GM19468 (cell line): ENCODE measurements around the gene EPHA4.

Experiments used
- ATAC-seq: cut with Tn5 transposase; IDR thresholded peaks from one replicate; pipeline ENCODE4 v1.9.1; 2021; ENCODE audit warnings: mild to moderate bottlenecking, moderate library complexity, moderate number of reproducible peaks; ENCODE audit not compliant: unreplicated experiment; ENCODE audit errors: extremely low read depth

Gene EPHA4

DNA sequence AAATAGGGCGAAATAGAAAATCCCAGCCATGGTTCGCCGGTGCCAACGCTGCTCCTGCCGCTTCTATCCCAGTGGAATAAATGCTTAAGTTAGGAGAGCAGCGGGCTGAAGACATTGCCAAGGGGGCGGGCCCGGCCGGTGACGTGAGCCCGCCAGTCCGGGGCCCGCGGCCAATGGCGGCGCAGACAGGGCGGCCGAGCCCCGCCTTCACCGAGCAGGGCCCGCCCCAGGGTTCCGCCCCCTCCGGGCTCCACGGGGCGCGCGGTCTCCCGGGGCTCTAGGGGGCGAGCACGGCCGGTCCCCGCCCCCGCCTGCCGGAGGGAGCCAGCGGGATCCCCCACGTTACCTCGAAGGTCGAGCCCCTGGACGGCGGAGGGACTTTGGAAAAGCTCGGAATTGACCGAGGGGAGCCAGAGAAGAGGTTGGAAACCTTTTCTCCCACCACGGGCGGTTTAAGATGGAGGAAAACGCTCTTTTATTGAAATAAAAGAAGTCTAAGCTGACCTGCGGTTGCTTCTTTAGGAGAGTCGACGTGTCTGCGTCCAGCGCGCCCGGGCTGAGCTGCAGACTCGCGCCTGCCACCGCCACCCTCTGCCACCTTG is at the start of gene EPHA4:
Gene EPHA4, minus strand, starts transcription at position 86 of the 602 bp plus-strand sequence. Its CDS starts 56 bp downstream, at position 30.
- peak; percentile 89 for ATAC-seq

DNA sequence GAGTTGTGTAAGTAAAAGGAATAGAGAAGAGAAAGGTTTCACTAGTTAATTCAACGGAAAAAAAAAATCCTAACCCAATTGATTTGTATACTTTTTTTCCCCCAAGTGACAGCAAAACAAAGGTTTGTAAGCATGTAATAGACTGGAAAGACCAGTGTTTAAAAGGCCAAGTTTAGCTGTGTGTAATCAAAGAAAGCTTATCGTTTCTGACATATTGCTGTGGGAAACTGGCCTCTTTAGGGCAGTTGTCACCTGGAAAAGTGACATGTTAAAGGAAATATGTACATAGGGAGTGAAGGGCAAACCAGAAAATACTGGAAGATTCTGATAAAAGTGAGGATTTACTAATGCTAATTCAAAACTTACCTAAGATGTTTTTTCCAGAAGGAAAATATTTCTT is 45.9 kb upstream of the EPHA4 start:
- no peak for ATAC-seq

DNA sequence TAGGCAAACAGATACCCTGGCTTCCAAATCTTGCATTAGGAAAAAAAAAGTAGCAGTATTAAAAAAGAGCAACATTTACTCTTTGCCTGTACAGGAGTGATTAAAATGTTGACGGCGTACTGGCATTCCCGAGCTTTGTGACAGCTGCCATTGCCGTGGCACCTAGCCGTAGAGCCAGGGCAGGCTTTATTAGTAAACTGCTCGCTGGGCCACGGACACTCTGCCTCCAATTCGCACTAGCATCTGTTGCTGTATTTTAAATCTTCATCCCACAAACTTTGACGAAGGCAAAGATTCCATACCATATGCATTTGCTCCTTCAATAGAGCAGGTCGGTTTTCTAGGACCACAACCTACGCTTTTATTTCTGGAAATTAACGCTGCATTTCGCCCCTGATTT is 44.5 kb upstream of the EPHA4 start:
- no peak for ATAC-seq

DNA sequence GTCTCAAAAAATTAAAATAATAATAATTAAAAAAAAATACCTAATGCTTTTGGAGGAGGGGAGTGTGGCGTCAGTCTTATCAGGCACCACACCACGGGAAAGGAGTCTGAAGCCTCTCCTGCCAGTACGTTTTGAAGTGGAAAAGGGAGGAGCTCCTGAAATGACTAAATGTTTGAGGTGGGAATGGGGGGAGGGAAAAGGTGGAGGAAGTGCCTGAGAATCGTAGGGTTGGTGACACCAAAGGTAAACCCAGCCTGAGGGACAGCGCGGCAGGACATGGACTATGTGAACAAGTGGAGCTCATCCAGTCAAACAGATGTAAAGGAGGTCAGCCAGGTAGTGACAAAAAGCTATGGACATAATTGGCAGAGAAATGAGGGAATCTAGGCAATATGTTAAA is 42.2 kb upstream of the EPHA4 start:
- ATAC-seq = no peak

DNA sequence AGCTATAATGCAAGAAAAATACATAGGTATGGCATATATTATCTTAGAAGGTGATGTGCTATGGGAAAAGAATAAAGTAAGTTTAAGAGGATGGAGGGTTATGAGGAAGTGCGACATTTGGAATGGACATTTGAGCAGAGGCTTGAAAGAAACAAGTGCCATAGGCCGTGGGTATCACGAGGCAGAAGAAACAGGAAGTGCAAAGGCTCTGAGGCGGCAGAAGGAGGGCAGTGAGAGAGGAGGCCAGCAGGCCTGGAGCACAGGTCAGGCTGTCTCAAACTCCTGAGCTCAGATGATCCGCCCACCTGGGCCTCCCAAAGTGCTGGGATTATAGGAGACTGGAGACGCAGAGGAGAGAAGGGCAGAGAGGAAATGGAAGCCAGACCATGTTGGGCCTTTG is 40.7 kb upstream of the EPHA4 start:
- no peak for ATAC-seq

DNA sequence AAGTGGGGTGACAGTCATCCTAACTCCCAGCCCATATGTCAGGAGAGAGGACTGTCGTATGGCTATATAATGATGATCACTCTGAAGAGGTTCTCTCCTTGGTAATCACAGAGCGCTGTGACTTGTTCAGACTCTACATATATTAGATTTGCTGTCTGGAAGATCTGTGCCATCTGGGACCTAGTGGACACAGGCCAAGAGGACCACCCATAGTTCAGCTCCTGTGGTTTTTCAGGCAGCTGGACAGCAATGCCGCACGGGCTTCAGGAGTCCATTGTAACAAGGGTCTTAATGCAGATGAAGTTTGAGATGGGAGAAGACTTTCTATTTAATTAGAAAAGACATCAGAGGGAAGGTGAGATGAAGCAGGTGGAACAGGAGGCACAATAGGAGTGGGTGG is 40.1 kb upstream of the EPHA4 start:
- no peak for ATAC-seq

DNA sequence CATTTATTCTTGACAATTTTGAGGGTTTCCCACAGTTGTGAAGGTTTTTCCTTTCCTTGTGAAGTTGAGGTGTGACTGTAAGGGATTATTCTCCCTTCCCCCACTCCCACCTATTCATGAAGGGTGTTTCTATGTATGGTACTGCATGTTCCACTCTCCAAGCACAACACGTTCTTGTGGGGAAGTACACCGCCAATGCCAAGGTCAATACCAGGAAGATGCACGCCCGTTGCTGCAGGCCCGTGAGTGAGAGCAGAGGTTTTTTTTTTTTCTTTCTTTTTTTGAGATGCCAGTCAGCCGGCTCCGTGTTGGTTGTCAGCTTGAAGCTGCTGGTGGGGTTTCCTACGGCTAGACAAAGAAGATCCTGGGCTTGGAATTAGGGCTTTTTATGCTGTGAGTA is 38.6 kb upstream of the EPHA4 start:
- no peak for ATAC-seq

DNA sequence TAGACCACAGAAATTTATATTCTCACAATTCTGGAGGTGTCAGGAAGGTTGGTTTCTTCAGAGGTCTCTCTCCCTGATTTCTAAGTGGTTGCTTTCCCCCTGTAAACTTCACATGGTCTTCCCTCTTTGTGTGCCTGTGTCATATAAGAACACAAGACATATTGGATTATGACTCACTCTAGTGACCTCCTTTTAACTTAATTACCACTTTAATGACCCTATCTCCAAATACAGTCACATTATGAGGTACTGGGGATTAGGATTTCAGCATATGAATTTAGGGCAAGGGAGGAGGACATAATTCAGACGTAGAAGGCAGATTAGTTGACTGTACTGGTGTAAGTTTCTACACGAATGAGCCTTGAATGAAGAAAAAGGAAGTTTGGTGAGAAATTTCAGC is 38.2 kb upstream of the EPHA4 start:
- ATAC-seq = no peak

DNA sequence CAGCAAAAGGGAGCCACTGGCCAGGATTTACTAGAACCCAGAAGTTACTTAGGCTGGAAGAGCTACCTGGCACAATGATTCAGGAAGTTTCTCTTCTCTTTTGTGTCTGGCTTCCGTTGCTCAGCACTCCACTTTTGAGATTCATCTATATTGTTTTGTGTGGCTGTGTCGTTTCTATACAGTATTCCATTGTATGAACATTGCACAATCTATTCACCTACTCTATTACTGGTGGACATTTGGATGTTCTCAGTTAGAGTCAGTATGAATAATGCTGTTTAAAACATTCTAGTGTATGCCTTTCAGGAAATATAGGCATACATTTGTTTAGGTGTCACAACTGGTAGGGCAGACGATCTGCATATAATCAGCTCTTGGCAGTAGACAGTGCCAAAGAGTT is 36.3 kb upstream of the EPHA4 start:
- no peak for ATAC-seq

DNA sequence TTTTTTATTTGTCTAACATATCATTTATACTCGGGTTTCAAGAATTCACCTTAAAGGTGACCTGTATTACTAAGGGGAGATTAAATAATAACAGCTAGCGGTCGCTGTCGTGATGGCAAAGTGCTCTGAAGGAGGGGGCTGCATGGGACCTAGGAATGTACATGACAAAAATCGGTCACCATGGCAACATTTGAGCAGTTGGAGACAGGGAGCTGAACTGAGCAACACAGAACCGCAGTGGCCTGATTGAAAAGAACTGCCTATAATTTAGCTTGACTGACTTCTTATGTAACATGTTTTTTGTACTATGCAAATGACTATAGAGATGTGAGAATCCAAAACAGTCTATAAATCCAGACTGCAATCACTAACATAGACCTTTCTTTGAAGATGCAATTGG is 34.3 kb upstream of the EPHA4 start:
- no peak for ATAC-seq

DNA sequence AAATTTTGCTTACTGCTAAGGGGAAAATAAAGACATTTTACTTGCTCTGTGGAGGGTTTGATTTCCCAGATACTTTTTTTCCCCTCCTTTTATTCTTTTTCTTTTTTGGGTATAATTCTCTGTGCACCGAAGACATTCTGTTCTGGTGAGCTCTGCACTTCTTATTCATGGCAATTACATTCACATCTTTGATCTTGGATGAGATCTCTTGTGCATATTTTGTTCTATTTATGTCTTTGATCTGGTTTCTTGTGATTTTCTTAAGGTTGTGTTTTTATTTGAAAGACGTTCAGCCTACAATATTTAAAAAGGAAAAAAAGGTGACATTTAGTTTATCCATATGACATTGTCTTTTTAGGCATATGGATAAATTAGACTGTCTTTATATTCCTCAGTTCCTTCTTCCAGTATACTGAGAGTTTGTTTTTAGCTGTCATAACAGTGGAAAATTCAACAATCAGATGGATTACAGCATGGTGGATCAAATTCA is 33.7 kb upstream of the EPHA4 start:
- no peak for ATAC-seq

DNA sequence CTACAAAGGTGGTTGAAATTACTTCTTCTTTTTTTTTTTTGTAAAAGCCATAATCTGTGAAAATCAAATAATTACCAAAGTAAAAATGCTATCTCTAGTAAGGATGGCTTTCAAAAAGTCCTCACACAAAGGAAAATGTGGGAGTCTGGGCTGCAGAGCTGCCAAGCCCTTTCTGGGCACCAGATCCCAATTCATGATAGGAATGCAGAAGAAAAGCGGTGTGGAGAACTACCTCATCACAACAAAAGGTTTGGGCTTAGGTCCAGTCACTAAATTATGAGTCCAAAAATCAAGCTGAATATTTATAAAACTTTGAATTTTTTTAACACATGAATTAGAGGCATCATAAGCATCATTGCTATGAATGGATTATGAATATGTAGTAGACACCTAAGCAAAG is 30.8 kb upstream of the EPHA4 start:
- no peak for ATAC-seq

DNA sequence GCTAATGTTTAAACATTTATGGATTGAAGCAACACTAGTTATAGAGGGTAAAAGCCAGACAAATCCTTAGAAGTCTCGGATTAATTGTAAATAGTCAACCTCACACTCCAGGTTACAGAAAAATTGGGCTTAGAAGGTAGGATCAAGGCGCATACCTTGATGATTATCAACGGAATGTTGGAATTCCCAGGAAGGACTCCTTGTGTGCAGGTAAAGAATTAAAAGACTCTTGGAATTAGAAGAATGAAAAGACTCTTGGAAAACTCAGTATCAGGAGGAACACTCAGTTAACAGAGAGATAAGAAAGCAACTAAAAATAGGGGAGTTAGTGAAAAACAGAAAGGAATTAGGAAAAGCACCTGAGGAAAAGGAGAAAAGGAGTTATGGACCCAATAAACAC is 29.3 kb upstream of the EPHA4 start:
- ATAC-seq = no peak

DNA sequence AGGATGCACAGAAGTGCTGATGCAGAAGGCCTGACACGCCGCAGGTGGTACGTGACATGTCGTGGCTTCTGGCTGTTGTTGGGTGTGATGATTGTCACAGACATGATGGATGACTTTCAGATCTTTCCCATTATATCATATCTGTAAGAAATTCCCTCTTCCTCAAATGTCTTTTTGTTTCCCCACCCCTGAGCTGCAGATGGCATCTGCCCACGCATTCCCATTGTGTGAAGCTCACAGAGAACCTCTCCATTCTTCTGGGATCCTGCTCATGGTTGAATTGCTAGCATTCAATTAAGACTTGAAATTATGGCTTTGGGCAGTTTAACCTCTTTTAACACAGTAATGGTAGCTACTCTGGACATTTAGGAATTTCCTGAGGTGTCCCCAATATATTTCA is 28.3 kb upstream of the EPHA4 start:
- no peak for ATAC-seq

DNA sequence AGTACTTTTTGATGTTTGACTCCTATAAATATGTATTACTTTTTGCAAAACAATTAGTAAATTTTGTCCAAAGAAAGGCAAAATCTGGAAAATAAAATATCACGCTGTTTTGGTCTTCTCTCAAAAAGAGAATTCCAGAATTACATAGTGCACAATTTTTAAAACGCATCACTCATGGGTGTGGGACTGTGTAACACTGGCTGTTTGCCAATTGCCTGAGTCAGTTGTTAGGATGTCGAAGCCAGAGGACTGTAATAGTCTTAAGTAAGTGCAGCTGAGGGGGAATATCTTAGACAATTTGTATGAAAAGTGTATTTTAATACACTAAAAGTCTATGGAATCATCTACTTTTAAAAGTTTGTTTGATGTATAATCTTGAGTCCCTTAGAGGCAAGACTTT is 24.1 kb upstream of the EPHA4 start:
- no peak for ATAC-seq

DNA sequence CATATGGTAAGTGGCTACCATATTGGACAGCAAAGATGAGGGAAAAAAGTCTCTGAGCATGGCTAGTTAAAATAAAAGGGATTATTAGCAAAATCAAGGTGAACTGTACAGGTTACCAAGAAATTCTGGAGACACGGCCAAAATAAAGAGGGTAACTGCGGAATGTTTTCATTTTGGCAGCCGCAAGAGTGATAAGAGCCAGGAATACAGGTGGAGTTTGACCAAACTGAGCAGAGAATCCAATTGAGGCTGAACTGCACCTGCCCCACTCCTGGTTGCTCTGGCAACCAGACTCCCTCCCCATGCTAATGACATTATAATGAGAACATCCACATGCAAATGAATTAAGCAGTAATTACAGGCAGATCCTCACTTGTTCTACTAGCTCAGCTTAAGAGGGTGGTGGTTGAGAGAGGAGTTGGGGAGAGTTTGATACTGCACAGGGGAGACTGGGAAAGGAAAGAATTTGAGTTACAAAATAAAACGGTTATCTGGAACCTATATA is 18.8 kb upstream of the EPHA4 start:
- no peak for ATAC-seq

DNA sequence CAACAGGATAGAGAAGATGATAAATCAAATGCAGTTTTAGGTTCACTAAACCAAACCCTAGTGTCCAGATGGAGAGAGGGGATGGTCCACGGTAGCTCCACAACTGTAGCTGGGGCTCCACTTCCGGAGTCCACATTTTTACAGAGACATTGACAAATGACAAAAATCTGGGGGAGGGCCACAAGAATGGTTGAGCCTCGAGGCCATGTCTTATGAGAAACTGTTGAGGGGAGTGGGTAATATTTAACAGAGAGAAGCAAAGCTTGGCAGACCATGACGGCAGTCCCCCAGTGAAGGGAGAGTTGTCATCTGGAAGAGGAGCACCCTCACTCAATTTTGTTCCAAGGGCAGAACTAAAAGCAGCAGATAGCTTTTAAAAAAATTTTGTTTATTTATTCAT is 17.6 kb upstream of the EPHA4 start:
- no peak for ATAC-seq

DNA sequence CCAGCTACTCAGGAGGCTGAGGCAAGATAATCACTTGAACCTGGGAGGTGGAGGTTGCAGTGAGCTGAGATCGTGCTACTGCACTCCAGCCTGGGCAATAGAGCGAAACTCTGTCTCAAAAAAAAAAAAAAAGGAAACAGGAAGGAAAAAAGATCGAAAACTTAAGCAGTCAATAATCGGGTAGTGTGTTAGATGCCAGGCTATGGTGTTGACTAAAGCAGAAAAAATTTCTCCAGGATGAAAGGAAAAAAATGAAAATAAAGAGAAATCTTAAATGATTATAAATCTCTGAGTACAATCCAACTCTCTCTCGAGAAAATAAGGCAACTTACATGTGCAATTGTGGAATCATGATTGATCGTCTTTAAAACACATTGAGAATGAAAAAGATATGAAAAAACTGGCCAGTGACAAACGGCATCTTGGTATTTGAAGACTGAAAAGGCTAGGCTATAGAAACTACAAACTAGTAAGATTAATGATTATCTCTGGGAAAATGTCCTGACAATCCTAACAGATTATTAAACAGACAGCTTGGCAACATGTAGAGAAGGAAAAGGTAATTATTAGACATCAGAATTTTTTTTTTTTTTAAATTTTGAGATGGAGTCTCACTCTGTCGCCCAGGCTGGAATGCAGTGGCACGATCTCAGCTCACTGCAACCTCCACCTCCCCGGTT is 16.3 kb upstream of the EPHA4 start:
- no peak for ATAC-seq

DNA sequence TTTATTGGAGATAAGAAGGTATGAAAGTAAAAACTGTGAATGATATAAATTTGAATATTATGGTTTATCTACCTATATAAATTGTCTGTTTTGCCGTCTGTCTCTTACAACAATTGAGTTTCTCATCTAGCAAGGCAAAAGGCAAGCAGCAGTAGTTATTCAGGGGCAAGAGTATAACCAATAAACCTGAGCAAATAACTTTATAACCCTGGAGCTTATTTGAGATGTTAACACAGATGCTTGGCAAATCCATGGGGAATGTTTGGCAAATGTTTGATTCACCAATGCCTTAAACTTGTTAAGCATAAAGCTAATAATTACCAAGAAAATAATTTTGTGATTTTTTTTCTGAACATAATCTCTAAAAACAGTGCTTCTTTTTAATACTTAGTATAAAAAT is 9.9 kb upstream of the EPHA4 start:
- no peak for ATAC-seq

DNA sequence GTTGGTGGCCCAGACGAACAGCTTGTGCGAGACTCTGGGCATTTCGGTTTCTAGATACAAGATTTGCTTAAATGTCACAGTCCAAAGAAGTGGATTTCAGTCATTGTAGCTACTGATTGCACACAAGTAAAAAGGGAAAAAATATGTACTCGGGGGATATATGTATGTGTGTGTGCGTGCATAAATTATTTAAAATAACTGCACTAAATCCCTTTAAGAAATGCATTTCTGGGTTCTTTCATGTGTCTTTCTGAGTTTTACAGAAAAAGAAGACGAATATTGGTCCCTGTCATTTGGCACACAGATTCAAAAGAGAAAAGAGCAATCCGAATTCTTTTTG is 2.1 kb upstream of the EPHA4 start:
- ATAC-seq = no peak

DNA sequence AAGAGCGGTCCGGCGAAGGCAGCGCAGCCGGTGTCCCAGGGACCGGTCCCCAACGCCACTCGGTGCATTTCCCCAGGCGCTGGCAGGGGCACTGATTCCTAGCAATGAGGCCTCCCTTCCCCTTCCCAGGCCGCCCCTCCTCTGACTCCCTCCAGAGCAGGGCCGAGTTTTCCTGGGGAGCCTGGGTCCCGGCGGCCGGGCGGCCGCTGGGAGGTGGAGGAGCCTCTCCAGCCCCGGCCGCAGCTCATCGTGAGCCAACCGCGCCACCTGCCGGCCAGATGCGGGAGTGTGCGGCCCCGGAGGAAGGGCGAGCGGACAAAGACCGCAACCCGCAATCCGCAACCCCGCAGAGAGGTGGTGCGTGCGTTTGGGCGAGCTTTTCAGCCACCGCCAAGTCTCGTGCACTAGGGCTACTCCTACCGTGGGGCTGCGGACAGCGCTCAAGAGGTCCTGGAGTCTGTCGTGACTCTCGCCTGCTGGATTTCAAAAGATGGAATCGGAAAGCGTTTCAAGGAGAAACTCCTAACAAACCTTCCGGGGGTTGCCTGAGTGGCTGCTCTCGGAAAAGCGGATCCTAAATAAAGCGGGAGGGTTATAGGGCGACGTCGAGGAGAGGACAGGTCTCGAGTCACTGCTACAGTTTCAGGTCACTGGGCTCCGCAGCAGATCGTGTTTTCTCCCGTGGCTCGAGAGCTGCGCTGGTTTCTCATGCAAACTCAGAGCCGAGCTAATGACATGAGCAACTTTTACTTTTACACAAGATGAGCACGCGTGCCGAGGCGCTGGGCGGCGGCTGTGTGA is 1.5 kb upstream of the EPHA4 start:
- peak; percentile 17 for ATAC-seq
